GM21381 (cell line): ENCODE data around the gene TRAF4.

Experiments
- ATAC-seq: cut with Tn5 transposase; IDR thresholded peaks from one replicate; pipeline ENCODE4 v1.9.1; 2021; ENCODE audit warnings: mild to moderate bottlenecking, moderate library complexity; ENCODE audit not compliant: unreplicated experiment

TRAF4 gene

GRCh38 chr17:28743243-28744103, at the start of gene TRAF4:
TSS of gene TRAF4 (plus strand) at chr17:28744011. CDS start at chr17:28744113, 102 bp downstream.
- peak; percentile 69 for ATAC-seq

DNA sequence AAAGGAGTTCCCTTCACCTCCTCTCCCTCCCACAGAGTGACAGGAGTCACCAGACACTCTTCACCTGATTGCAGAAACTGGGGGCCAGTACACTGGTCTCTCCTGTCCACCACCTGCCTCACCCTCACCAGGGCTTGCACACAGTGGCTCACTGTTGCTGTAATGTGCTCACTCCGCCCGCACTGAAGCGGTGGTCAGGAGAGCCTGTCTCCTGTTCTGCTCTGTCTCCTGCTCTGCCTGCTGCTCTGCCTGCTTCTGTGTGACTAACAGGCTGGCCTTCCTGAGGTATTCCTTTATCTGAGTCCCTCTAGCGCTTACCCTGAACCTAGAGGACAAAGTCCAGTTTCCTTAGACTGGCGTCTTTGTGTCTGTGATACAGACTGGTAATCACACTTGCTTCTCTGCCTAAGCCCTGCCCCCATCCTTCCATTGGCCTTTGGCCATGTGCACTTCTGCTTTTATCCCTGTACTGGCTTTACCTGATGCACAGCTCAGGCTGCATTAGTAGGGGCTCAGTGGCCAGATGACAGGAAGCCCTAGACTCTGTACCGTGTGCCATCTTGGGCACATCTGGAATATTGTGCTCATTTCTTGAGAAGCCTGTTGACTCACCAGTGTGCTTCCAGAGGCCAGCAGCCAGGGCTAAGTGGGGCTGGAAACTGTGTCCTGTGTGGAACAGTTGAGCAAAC, 45.4 kb upstream of the TRAF4 start:
- no peak for ATAC-seq

DNA sequence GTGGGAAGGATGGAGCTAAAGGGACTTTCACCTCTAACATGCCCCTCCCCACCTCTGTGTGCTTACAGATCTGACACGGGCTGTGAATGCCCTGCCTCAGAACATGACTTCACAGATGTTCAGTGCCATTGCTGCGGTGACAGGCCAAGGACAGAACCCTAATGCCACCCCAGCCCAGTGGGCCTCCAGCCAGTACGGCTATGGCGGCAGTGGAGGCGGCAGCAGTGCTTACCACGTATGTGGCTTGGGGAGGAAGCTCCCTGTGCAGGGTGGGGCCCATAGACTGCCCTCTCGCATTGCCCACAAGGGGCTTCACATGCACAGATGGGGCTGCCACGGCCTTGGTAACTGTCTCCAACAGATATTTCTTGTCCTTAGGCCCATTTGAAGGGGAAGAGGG, 43.5 kb upstream of the TRAF4 start:
- no peak for ATAC-seq

- ATAC-seq, result no peak
Observed at GRCh38 chr17:28700830-28701492, 42.9 kb upstream of the TRAF4 start.

- no peak for ATAC-seq
Observed at GRCh38 chr17:28702026-28702751, 41.6 kb upstream of the TRAF4 start.

GRCh38 chr17:28702752-28703150, 41.1 kb upstream of the TRAF4 start:
- ATAC-seq, result no peak

GRCh38 chr17:28703552-28704218, 40.1 kb upstream of the TRAF4 start:
- no peak for ATAC-seq

DNA sequence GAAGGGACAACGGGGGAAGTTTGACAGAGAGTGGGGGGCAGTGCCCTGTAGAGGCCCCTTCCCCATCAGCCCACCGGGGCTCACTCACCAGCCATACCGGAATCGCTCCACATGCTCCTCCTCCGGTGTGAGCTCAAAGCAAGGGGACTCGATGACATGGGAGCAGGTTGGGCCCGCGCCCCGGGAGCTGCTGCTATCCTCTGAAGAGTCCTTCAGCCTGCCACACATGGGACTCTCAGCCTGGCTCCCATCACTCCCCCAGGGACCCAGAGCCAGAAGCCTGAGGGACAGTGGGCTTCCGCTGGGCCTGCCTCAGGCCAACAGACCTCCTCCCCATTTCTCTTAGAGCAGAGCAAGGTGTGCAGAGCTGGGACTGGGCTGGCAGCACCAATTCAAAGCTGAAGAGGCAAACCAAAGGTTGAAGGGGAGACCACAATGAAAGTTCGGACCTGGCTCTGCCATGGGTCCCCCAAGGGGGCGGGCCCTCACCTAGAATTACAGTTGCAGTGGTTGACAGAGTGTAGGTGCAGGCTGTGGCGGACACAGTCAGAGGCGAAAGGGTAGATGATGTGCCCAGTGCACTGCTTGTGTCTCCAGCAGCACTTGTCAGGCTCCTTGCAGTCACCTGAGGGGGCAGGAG, 39.5 kb upstream of the TRAF4 start:
- no peak for ATAC-seq

- no peak for ATAC-seq
Observed at GRCh38 chr17:28705074-28705659, 38.6 kb upstream of the TRAF4 start.

- no peak for ATAC-seq
Observed at GRCh38 chr17:28705728-28706334, 38.0 kb upstream of the TRAF4 start.

DNA sequence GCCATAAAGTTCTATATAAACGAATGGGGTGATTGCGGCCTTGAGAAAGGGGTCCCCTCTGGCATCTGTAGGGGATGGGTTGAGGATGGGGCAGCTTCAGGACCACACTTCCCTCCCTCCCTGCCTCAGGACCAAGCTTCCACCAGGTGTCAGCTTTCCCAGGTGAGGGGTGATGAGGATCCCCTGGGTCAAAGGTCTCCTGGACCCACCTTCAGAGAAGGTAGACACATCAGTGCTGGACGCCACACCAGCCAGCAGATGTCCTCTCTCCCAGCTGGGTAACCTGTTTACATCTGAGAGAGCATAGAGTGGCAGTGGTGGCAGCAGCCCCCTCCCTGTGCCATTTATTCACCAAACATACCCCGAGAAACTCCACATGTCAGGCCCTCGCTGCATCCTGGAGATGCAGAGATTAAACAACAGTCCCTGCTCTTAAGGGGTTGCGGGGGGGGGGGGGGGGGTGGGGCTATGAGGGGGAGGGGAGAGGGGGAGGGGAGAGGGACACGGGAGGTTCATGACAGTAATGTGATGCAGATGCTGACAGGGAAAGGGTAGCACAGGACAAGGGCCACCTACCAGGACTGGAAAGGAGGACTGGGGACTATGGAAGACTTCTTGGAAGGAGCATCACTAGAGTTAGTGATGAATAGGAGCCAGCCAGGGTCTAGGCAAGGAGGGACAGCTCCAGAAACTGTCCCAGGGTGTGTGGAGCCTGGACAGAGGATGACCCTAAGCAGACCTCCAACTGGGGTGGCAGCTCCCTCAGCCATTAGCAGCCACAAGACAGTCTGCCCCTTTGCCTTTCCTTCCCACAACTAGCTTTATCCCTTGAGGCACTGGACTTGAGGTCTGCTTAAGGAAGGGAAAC, 37.1 kb upstream of the TRAF4 start:
- ATAC-seq, result no peak

GRCh38 chr17:28707339-28707720, 36.5 kb upstream of the TRAF4 start:
- no peak for ATAC-seq

DNA sequence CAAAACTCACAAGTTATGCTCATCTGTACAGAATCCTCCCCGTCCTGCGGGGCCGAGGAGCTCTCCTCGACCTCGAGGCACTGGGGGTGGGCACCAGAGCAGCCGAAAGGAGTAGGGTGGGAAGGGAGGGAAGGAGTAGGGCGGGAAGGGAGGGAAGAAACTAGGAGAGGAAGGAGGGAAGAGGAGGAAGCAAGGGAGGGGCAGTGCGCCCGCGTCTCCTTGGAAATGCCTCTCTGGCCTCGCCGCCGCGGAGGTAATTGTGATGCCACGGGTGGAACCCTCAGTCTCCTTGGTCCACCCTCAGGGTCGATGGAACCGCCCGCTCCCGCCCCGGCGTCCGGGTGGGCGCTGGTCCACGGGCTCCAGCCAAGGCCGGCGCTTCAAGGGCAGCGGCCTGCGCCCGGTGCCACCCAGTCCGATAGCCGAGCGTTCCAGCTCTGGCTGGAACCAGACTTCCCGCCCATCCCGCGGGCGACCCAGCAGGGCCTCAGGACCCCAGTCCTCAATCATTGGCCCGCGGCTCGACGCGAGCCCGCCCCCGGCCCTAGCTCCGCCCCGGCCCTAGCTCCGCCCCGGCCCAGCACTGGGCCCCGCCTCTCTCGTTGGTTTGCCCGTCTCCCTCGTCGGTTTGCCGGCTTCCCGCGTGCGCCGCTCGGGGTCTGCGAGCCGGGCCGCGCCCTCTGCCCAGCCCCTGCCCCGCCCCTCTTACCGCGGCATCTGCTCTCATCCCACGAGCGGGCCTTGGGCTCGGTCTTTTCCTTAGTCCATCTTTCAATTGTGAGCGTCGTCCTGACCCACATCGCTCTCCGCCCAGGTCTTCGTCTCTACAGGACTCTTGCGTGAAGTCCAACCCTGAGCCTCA, 32.7 kb upstream of the TRAF4 start:
- ATAC-seq, result peak; percentile 73

DNA sequence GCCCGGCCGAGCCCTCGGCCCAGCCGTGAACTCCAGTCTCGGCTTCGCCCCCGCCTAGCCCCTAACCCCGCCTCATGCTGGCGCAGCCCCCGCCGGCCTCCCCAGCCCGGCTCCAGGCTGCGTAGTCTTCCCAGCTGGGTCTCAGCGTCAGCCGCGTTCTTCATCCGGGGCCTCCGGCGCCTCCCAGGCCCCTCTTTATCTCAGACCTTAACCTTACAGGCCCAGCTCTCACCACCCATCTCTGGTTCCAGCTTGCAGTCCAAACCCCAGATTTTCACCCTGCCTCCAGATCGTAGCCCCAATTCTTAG, 32.1 kb upstream of the TRAF4 start, which contains the start of gene PROCA1:
Gene PROCA1, minus strand, starts transcription at position 166 of the 309 bp plus-strand sequence. CDS start 228 bp downstream, outside the sequence.
- peak; percentile 16 for ATAC-seq

- ATAC-seq, result no peak
Observed at GRCh38 chr17:28712032-28712704, 31.6 kb upstream of the TRAF4 start.

GRCh38 chr17:28712705-28713415, 31.0 kb upstream of the TRAF4 start:
- no peak for ATAC-seq
